ENCODE measurements around the gene WDSUB1.

WDSUB1 gene

GRCh38 chr2:159249990-159250715 lies 36.4 kb downstream of the WDSUB1 start:
- Mint-ChIP-seq H3K36me3 (ENCODE audit: low read depth) (peaks cover 6% of the 10 kb centered on the region), H3K9me3 (peaks cover 6% of the 10 kb centered on the region), H3K4me3 (no peak overlapping the region), H3K27me3 (ENCODE audit: low read depth) (no peaks in the 10 kb centered on the region), H3K4me1 (ENCODE audit: low read depth) (no peaks in the 10 kb centered on the region), H3K27ac (no peak overlapping the region)

GRCh38 chr2:159246325-159246988 lies 40.0 kb downstream of the WDSUB1 start:
- no peak overlapping the region for H3K4me3 Mint-ChIP-seq
- H3K27ac Mint-ChIP-seq = no peak overlapping the region
- H3K9me3 Mint-ChIP-seq = peaks cover 6% of the 10 kb centered on the region
- peaks cover 2% of the 10 kb centered on the region for H3K4me1 Mint-ChIP-seq (ENCODE audit: low read depth)
- peaks cover 16% of the 10 kb centered on the region for H3K36me3 Mint-ChIP-seq (ENCODE audit: low read depth)
- no peaks in the 10 kb centered on the region for H3K27me3 Mint-ChIP-seq (ENCODE audit: low read depth)

DNA sequence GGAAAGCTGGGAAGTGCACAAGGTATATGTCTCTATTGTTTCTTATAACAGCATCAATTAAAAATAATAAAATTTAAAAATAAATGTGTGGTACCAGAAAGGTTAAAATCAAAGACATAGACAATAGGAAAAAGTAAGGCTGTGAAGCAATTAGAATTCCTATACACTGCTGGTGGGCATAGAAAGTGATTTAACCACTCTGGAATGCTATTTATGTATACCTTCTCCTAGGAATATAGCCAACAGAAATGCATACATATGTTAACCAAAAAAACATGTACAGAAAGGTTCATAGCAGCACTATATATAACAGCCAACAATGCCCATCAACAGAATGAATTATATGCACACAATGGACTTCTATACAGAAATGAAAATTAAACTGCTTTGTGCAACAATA lies 43.0 kb downstream of the WDSUB1 start:
- Mint-ChIP-seq H3K4me1 (ENCODE audit: low read depth) (peaks cover 2% of the 10 kb centered on the region), H3K36me3 (ENCODE audit: low read depth) (peaks cover 18% of the 10 kb centered on the region)

GRCh38 chr2:159234868-159235267 lies 51.6 kb downstream of the WDSUB1 start:
- no peaks in the 10 kb centered on the region for H3K36me3 Mint-ChIP-seq (ENCODE audit: low read depth)
- H3K4me3 Mint-ChIP-seq = no peak overlapping the region
- H3K27ac Mint-ChIP-seq = no peak overlapping the region
- no peaks in the 10 kb centered on the region for H3K9me3 Mint-ChIP-seq
- no peaks in the 10 kb centered on the region for H3K4me1 Mint-ChIP-seq (ENCODE audit: low read depth)
- H3K27me3 Mint-ChIP-seq (ENCODE audit: low read depth) = no peaks in the 10 kb centered on the region

More for the DNA sequence above, 43.0 kb downstream of the WDSUB1 start:
- no peak overlapping the region for H3K4me3 Mint-ChIP-seq
- peaks cover 6% of the 10 kb centered on the region for H3K9me3 Mint-ChIP-seq
- no peaks in the 10 kb centered on the region for H3K27me3 Mint-ChIP-seq (ENCODE audit: low read depth)
- no peak overlapping the region for H3K27ac Mint-ChIP-seq

DNA sequence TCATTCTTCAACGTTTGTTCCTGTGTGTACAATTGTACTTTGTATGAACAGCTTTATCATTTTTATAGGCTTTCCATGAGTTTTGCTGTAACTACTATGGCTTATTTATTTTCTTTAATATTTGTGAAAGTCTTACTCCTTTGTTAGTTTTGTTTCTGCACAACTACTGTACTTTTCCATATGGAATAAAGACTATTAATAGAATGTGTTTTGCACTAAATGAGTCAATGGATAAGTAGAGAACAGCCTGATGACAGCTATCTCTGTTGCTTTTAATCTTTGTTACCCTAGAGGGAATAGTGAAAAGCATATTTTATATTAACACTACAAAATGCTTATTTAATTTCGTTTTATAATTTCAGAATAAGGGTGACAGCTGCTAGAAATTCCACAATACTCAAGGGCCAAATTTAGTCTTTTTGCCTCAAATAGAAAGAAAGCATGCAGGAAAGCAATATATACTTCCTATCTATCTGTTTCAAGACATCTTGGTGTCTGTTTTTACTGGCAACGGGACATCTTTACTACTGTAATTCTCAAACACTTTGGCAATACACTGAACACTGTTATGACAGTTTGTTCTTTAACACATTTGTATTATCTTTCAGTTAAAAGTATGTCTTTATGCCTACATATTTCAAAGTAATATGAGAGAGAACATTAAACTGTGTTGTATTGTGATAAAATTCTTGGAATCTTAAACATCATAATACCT lies 53.9 kb downstream of the WDSUB1 start:
- no peak overlapping the region for H3K27ac Mint-ChIP-seq
- no peaks in the 10 kb centered on the region for H3K36me3 Mint-ChIP-seq (ENCODE audit: low read depth)

DNA sequence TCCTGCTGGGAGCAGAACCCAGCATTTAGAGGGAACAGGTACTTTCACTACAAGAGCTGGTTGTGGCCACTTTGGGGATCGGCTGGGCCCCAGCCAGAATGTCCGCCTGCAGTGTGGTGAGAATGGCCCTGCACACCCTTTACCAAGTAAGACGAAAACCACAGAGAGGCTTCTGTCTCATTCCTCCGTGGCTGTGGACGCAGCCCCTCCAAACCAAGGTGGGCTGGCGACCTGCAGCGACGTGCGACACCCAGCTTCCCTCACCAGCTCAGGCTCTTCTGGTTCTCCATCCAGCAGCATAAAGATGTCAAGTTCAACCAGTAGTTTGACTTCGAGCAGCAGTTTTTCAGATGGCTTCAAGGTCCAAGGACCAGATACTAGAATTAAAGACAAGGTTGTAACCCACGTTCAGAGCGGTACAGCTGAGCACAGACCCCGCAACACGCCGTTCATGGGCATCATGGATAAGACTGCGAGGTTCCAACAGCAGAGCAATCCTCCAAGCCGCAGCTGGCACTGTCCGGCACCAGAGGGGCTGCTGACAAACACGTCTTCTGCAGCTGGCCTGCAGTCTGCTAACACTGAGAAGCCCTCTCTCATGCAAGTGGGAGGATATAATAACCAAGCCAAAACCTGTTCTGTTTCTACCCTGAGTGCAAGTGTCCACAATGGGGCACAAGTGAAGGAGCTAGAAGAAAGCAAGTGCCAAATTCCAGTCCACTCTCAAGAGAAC lies 56.2 kb downstream of the WDSUB1 start:
- no peaks in the 10 kb centered on the region for H3K36me3 Mint-ChIP-seq (ENCODE audit: low read depth)
- H3K9me3 Mint-ChIP-seq = no peaks in the 10 kb centered on the region
- no peak overlapping the region for H3K27ac Mint-ChIP-seq
- H3K27me3 Mint-ChIP-seq (ENCODE audit: low read depth) = no peaks in the 10 kb centered on the region
- H3K4me3 Mint-ChIP-seq = no peak overlapping the region
- H3K4me1 Mint-ChIP-seq (ENCODE audit: low read depth) = peaks cover 2% of the 10 kb centered on the region

More for the DNA sequence above, 53.9 kb downstream of the WDSUB1 start:
- no peak overlapping the region for H3K4me3 Mint-ChIP-seq
- no peaks in the 10 kb centered on the region for H3K27me3 Mint-ChIP-seq (ENCODE audit: low read depth)
- H3K4me1 Mint-ChIP-seq (ENCODE audit: low read depth) = no peaks in the 10 kb centered on the region
- no peaks in the 10 kb centered on the region for H3K9me3 Mint-ChIP-seq

GRCh38 chr2:159229476-159230144 lies 56.9 kb downstream of the WDSUB1 start:
- Mint-ChIP-seq H3K9me3 (no peaks in the 10 kb centered on the region), H3K27me3 (ENCODE audit: low read depth) (no peaks in the 10 kb centered on the region), H3K27ac (no peak overlapping the region), H3K4me3 (no peak overlapping the region), H3K36me3 (ENCODE audit: low read depth) (no peaks in the 10 kb centered on the region), H3K4me1 (ENCODE audit: low read depth) (peaks cover 2% of the 10 kb centered on the region)

DNA sequence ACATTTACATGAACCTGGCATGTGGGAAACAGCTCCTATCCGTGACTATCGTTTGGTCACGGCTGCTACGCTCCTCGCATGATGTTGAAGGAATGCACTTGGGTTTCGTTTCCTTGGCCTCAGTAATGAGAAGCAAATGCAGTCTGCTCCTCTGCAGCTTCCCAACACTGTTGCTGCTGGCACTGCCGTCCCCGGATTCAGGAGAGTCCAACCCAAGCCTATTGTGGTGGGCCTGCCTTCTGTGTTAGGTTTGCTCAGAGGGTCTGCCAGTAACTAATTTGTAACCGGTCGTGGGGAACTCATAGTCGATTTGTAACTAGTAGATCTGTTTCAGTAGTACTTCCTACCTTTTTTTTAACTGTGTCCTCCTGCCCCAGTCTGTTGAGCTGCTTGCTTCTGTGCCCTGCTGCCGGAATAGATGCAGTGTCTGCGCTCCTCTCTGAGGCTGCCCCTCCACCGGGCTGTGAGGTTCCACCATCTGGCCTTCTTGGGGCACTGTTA lies 58.4 kb downstream of the WDSUB1 start:
- H3K9me3 Mint-ChIP-seq = no peaks in the 10 kb centered on the region
- H3K4me1 Mint-ChIP-seq (ENCODE audit: low read depth) = peaks cover 2% of the 10 kb centered on the region
- H3K36me3 Mint-ChIP-seq (ENCODE audit: low read depth) = no peaks in the 10 kb centered on the region
- H3K27me3 Mint-ChIP-seq (ENCODE audit: low read depth) = no peaks in the 10 kb centered on the region
- H3K27ac Mint-ChIP-seq = no peak overlapping the region
- H3K4me3 Mint-ChIP-seq = no peak overlapping the region

DNA sequence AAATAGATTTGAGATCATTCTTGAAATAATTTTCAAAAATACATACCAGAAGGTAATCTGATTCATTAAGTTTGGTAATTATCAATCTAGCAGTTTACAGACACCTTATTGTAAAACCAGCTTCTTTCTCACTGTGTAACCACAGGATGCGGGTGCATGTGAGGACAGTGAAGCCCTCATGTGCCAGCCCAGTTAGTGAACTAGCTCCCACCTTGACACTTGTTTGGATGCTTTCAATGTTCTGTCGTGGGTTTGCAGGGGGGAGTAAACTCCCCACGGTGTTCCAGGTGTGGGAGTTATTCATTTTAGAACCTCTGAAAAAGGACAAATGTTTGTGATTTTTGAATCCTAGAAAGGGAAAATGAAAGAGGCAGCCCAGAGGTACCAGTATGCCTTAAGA lies 59.0 kb downstream of the WDSUB1 start:
- Mint-ChIP-seq H3K36me3 (ENCODE audit: low read depth) (no peaks in the 10 kb centered on the region), H3K27me3 (ENCODE audit: low read depth) (no peaks in the 10 kb centered on the region), H3K4me3 (no peak overlapping the region), H3K27ac (no peak overlapping the region), H3K9me3 (no peaks in the 10 kb centered on the region), H3K4me1 (ENCODE audit: low read depth) (peaks cover 2% of the 10 kb centered on the region)

GRCh38 chr2:159226608-159227385 lies 59.7 kb downstream of the WDSUB1 start:
- Mint-ChIP-seq H3K4me1 (ENCODE audit: low read depth) (peaks cover 2% of the 10 kb centered on the region), H3K9me3 (no peaks in the 10 kb centered on the region), H3K36me3 (ENCODE audit: low read depth) (no peaks in the 10 kb centered on the region), H3K4me3 (no peak overlapping the region), H3K27ac (no peak overlapping the region), H3K27me3 (ENCODE audit: low read depth) (no peaks in the 10 kb centered on the region)

DNA sequence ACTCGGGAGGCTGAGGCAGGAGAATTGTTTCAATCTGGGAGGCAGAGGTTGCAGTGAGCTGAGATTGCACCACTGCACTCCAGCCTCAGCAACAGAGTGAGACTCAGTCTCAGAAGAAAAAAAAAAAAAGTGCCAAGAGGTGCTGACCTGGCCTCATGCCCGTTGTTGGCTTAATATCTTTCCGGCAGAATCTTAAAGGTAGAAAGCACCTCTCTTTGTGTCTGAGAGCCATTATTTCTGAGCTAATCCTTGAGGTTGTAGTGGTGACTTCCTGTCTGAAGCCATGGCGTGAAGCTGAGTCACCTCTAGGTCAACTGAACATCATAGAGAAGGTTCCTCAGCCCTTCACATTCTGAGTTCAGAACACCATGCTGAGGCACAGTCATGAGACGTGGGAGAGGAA lies 60.4 kb downstream of the WDSUB1 start:
- H3K9me3 Mint-ChIP-seq = no peaks in the 10 kb centered on the region
- no peak overlapping the region for H3K27ac Mint-ChIP-seq
- no peaks in the 10 kb centered on the region for H3K36me3 Mint-ChIP-seq (ENCODE audit: low read depth)
- H3K27me3 Mint-ChIP-seq (ENCODE audit: low read depth) = no peaks in the 10 kb centered on the region
- no peak overlapping the region for H3K4me3 Mint-ChIP-seq
- H3K4me1 Mint-ChIP-seq (ENCODE audit: low read depth) = peaks cover 2% of the 10 kb centered on the region

- Mint-ChIP-seq H3K27ac (no peak overlapping the region), H3K36me3 (ENCODE audit: low read depth) (no peaks in the 10 kb centered on the region), H3K27me3 (ENCODE audit: low read depth) (no peaks in the 10 kb centered on the region), H3K4me1 (ENCODE audit: low read depth) (peaks cover 2% of the 10 kb centered on the region), H3K4me3 (no peak overlapping the region), H3K9me3 (no peaks in the 10 kb centered on the region)
Measured at GRCh38 chr2:159225025-159226016, 61.2 kb downstream of the WDSUB1 start.

All from T-helper 1 cell treated with Interleukin-12 subunit alpha and Interleukin-12 subunit beta and Interleukin-4 antibody, amounts not matched to agents 30 μg/mL and 1 μg/mL, for 36 hours (primary cell).